H9 (cell line): ENCODE measurements around the gene DGCR2. TPM values are rescaled to one million over a fixed set of nuclear protein-coding genes. Genes with fewer than 3 reads are reported as not detected.
"Not testable (repeated sequence)": the region's sequence is repeated elsewhere in the genome, so short reads cannot be mapped to it uniquely, and the experiment has no call there.

Source experiments
- DNase-seq: peaks from one replicate; pipeline ENCODE4 v3.0.0-alpha.2; 2017
- H2AFZ ChIP-seq: one replicate; pipeline ENCODE4 v1.6.1; 2013; ENCODE audit warnings: mild to moderate bottlenecking, low read length, control low read depth, moderate library complexity
- H2AK5ac ChIP-seq: 2 replicates; pipeline ENCODE4 v1.6.1; 2013; ENCODE audit warnings: low read length, control low read depth, mixed read lengths; ENCODE audit not compliant: insufficient read length
- H2BK120ac ChIP-seq: one replicate; pipeline ENCODE4 v1.6.1; 2013; ENCODE audit warnings: low read depth, mild to moderate bottlenecking, low read length, control low read depth, inconsistent platforms; ENCODE audit not compliant: poor library complexity, severe bottlenecking
- H2BK12ac ChIP-seq: 2 replicates; pipeline ENCODE4 v1.6.1; 2013; ENCODE audit warnings: low read length, control low read depth, mixed read lengths, low read depth; ENCODE audit not compliant: insufficient read length
- H2BK15ac ChIP-seq: 2 replicates; pipeline ENCODE4 v1.6.1; 2013; ENCODE audit warnings: low read depth, low read length, control low read depth
- H2BK20ac ChIP-seq: one replicate; pipeline ENCODE4 v1.6.1; 2013; ENCODE audit warnings: low read depth, mild to moderate bottlenecking, low read length, control low read depth, inconsistent platforms; ENCODE audit not compliant: poor library complexity, severe bottlenecking
- H2BK5ac ChIP-seq: 2 replicates; pipeline ENCODE4 v1.6.1; 2013; ENCODE audit warnings: low read length, control low read depth, mixed read lengths; ENCODE audit not compliant: insufficient read length
- H3K14ac ChIP-seq: 2 replicates; pipeline ENCODE4 v1.6.1; 2013; ENCODE audit warnings: low read length, control low read depth; ENCODE audit not compliant: insufficient read depth
- H3K18ac ChIP-seq: 2 replicates; pipeline ENCODE4 v1.6.1; 2013; ENCODE audit warnings: low read depth, mild to moderate bottlenecking, mixed read lengths, low read length, control low read depth; ENCODE audit not compliant: insufficient read length
- H3K23ac ChIP-seq: 2 replicates; pipeline ENCODE4 v1.6.1; 2013; ENCODE audit warnings: low read length, control low read depth, mixed read lengths, low read depth; ENCODE audit not compliant: insufficient read length
- H3K23me2 ChIP-seq: 2 replicates; pipeline ENCODE4 v1.6.1; 2013; ENCODE audit warnings: low read depth, mild to moderate bottlenecking, mixed read lengths, low read length, control low read depth; ENCODE audit not compliant: insufficient read length, poor library complexity, severe bottlenecking
- H3K27ac ChIP-seq: 2 replicates; pipeline ENCODE4 v1.5.1; 2013; ENCODE audit warnings: low read length, control low read depth, mixed read lengths, low read depth; ENCODE audit not compliant: insufficient read length
- H3K27me3 ChIP-seq: 2 replicates; pipeline ENCODE4 v1.6.1; 2013; ENCODE audit warnings: low read length, control low read depth, inconsistent platforms; ENCODE audit not compliant: insufficient read depth
- H3K4ac ChIP-seq: 2 replicates; pipeline ENCODE4 v1.6.1; 2013; ENCODE audit warnings: low read depth, mild to moderate bottlenecking, control low read depth, inconsistent platforms, low read length, moderate library complexity
- H3K4me1 ChIP-seq: 2 replicates; pipeline ENCODE4 v1.6.1; 2013; ENCODE audit warnings: low read length, control low read depth, inconsistent platforms; ENCODE audit not compliant: insufficient read depth
- H3K4me2 ChIP-seq: 2 replicates; pipeline ENCODE4 v1.6.1; 2013; ENCODE audit warnings: low read length, control low read depth, mixed read lengths; ENCODE audit not compliant: insufficient read length, insufficient read depth
- H3K56ac ChIP-seq: 2 replicates; pipeline ENCODE4 v1.6.1; 2013; ENCODE audit warnings: low read depth, mild to moderate bottlenecking, mixed read lengths, low read length, control low read depth; ENCODE audit not compliant: insufficient read length
- H3K79me1 ChIP-seq: 2 replicates; pipeline ENCODE4 v1.6.1; 2013; ENCODE audit warnings: low read depth, mild to moderate bottlenecking, moderate library complexity, low read length, control low read depth, inconsistent platforms; ENCODE audit not compliant: insufficient read depth, poor library complexity, severe bottlenecking
- H3K79me2 ChIP-seq: 2 replicates; pipeline ENCODE4 v1.6.1; 2013; ENCODE audit warnings: low read length, control low read depth, inconsistent platforms; ENCODE audit not compliant: insufficient read depth
- H3K9ac ChIP-seq: 2 replicates; pipeline ENCODE4 v1.6.1; 2013; ENCODE audit warnings: low read length, control low read depth, mixed read lengths; ENCODE audit not compliant: insufficient read length; ENCODE audit errors: extremely low read depth
- H3K9me3 ChIP-seq: one replicate; pipeline ENCODE4 v1.6.1; 2013; ENCODE audit warnings: low read depth, low read length, inconsistent platforms; ENCODE audit not compliant: control insufficient read depth
- H3T11ph ChIP-seq: one replicate; pipeline ENCODE4 v1.6.1; 2013; ENCODE audit warnings: mild to moderate bottlenecking, low read length, control low read depth, inconsistent platforms
- H4K20me1 ChIP-seq: one replicate; pipeline ENCODE4 v1.6.1; 2013; ENCODE audit not compliant: control insufficient read depth, insufficient read length, insufficient read depth
- H4K5ac ChIP-seq: 2 replicates; pipeline ENCODE4 v1.6.1; 2013; ENCODE audit warnings: low read depth, mild to moderate bottlenecking, mixed read lengths, low read length, control low read depth; ENCODE audit not compliant: insufficient read length
- H4K8ac ChIP-seq: replicated peaks from 2 replicates; pipeline ENCODE4 v1.6.1; 2013; ENCODE audit warnings: low read length, control low read depth, mixed read lengths, low read depth; ENCODE audit not compliant: insufficient read length
- H4K91ac ChIP-seq: 2 replicates; pipeline ENCODE4 v1.6.1; 2013; ENCODE audit warnings: low read depth, mild to moderate bottlenecking, moderate library complexity, mixed read lengths, low read length, control low read depth; ENCODE audit not compliant: insufficient read length
- H3K27ac Mint-ChIP-seq, 3 experiments: 2 replicates in 2 of 3; 3 replicates in 1 of 3; pipeline ENCODE4 v1.8.0; 2020 to 2021; ENCODE audit warnings: mixed read lengths in 3 of 3, mild to moderate bottlenecking in 1 of 3, moderate library complexity in 1 of 3
- H3K27me3 Mint-ChIP-seq: 2 replicates; pipeline ENCODE4 v1.8.0; 2021; ENCODE audit warnings: low read depth, mild to moderate bottlenecking, moderate library complexity, mixed read lengths
- H3K36me3 Mint-ChIP-seq, 3 experiments: 2 replicates in 2 of 3; 3 replicates in 1 of 3; pipeline ENCODE4 v1.8.0; 2020 to 2021; ENCODE audit warnings: low read depth in 3 of 3, mixed read lengths in 3 of 3; ENCODE audit not compliant: insufficient read depth in 1 of 3
- H3K4me1 Mint-ChIP-seq, 2 experiments: 2 replicates each; pipeline ENCODE4 v1.8.0; 2020; ENCODE audit warnings: mixed read lengths in 2 of 2
- H3K4me3 Mint-ChIP-seq, 2 experiments: 2 replicates in 1 of 2; 3 replicates in 1 of 2; pipeline ENCODE4 v1.8.0; 2020 to 2021; ENCODE audit warnings: mild to moderate bottlenecking in 2 of 2, mixed read lengths in 2 of 2, moderate library complexity in 1 of 2
- H3K9me3 Mint-ChIP-seq, 2 experiments: 2 replicates in 1 of 2; 3 replicates in 1 of 2; pipeline ENCODE4 v1.8.0; 2020; ENCODE audit warnings: mild to moderate bottlenecking in 2 of 2, mixed read lengths in 2 of 2, moderate library complexity in 1 of 2
- CTCF ChIP-seq: fragments of 200-600 bp; sonication (generic); conservative IDR thresholded peaks from 3 replicates; pipeline ENCODE4 v1.8.0; 2021; ENCODE audit warnings: antibody characterized with exemption, mild to moderate bottlenecking
- WGBS: extraction: QIAGEN DNeasy Blood & Tissue Kit; methylation state at CpG from one replicate; pipeline ENCODE4 v1.1.7; 2013; ENCODE audit warnings: missing lambda C conversion rate, low lambda C conversion rate, mixed read lengths; ENCODE audit not compliant: insufficient read length; ENCODE audit errors: extremely low coverage; 5-methylcytosine and 5-hydroxymethylcytosine counted together
- total RNA-seq: library from RNA; stranded (reverse); gene quantifications from 2 replicates; pipeline ENCODE4 v1.2.1, GENCODE V29; 2021

DGCR2 gene
- total RNA-seq, 1 experiment from 2014 or later = 47.2 TPM

DNA sequence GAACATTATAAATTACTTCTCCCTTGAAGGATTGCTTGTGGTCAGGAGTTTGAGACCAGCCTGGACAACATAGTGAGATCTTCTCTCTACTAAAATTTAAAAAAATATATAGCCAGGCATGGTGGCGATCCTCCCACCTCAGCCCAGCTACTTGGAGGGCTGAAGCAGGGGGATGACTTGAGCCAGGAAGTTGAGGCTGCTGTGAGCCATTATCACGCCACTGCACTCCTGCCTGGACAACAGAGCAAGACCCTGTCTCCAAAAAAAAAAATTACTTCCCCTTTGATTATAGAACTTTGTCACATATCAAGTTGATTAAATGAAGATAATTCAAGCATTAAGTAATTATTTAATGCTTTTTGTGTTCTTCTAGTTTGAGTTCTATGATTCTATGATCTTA is 121.0 kb downstream of the DGCR2 start:
- no peak overlapping the region for H2AK5ac ChIP-seq
- no CpG with 5 or more reads among the region's 2 CpGs for WGBS
- Mint-ChIP-seq H3K4me3 (no peak overlapping the region), H3K9me3 (no peaks in the 10 kb centered on the region; a peak in 1 of 5 replicates), H3K36me3 (no peaks in the 10 kb centered on the region), H3K4me1 (peaks cover 21 to 23% of the 10 kb centered on the region in 2 experiments), H3K27ac (no peak overlapping the region), H3K27me3 (peaks cover 37% of the 10 kb centered on the region)
- no peak for TF ChIP-seq CTCF
- H3K4me2 ChIP-seq = no peak overlapping the region
- no peak overlapping the region for H2BK12ac ChIP-seq
- DNase-seq = no peak
- H2BK120ac ChIP-seq = no peak overlapping the region
- H3K9me3 ChIP-seq = no peaks in the 10 kb centered on the region
- no peak overlapping the region for H3K4ac ChIP-seq
- H2BK5ac ChIP-seq = no peak overlapping the region
- no peaks in the 10 kb centered on the region for H3K79me2 ChIP-seq
- no peak overlapping the region for H4K8ac ChIP-seq
- H2BK20ac ChIP-seq = no peak overlapping the region
- H4K5ac ChIP-seq = no peak overlapping the region
- no peaks in the 10 kb centered on the region for H3K23me2 ChIP-seq
- H3K27ac ChIP-seq = no peak overlapping the region
- no peak overlapping the region for H3K56ac ChIP-seq
- no peak overlapping the region for H2AFZ ChIP-seq
- no peak overlapping the region for H3K14ac ChIP-seq
- no peak overlapping the region for H3K18ac ChIP-seq
- no peaks in the 10 kb centered on the region for H3K79me1 ChIP-seq
- no peaks in the 10 kb centered on the region for H3K27me3 ChIP-seq
- no peak overlapping the region for H4K91ac ChIP-seq
- H3T11ph ChIP-seq = no peak overlapping the region
- no peaks in the 10 kb centered on the region for H4K20me1 ChIP-seq
- no peak overlapping the region for H3K9ac ChIP-seq
- H3K23ac ChIP-seq = no peak overlapping the region
- no peak overlapping the region for H2BK15ac ChIP-seq
- no peaks in the 10 kb centered on the region for H3K4me1 ChIP-seq

DNA sequence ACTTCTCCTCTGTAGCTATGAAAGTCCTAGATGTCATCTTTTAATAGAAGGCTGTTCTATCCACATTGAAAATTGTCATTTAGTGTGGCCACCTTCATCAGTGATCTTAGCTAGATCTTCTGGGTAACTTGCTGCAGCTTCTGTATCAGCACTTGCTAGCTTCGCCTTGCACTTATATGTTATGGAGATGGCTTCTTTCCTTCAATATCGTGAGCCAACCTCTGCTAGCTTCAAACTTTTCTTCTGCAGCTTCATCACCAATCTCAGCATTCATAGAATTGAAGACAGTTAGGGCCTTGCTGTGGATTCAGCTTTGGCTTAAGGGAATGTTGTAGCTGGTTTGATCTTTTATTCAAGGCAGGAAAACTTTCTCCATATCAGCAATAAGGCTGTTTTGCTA is 122.1 kb downstream of the DGCR2 start:
- H4K20me1 ChIP-seq, H4K8ac ChIP-seq, H4K91ac ChIP-seq, H3K36me3 Mint-ChIP-seq, H3K4ac ChIP-seq, H3K4me2 ChIP-seq, H3K18ac ChIP-seq, H2BK12ac ChIP-seq, H3K79me1 ChIP-seq, H3K27ac Mint-ChIP-seq, H2BK5ac ChIP-seq, H3T11ph ChIP-seq, H3K9me3 ChIP-seq, H2BK120ac ChIP-seq, H3K23ac ChIP-seq, H3K9me3 Mint-ChIP-seq, H3K9ac ChIP-seq, H4K5ac ChIP-seq, H3K14ac ChIP-seq, H2AK5ac ChIP-seq, H3K4me3 Mint-ChIP-seq, DNase-seq, H3K4me1 ChIP-seq, H3K23me2 ChIP-seq, H2BK20ac ChIP-seq, H3K56ac ChIP-seq, H3K27me3 ChIP-seq, H3K79me2 ChIP-seq, H2AFZ ChIP-seq, H3K27ac ChIP-seq, H2BK15ac ChIP-seq: not testable (repeated sequence)
- WGBS = no CpG with 5 or more reads among the region's 2 CpGs
- H3K27me3 Mint-ChIP-seq = peaks cover 38% of the 10 kb centered on the region
- H3K4me1 Mint-ChIP-seq = peaks cover 21 to 25% of the 10 kb centered on the region in 2 experiments
